Measurements from ENCODE around the gene TMCO2.

Gene TMCO2

GRCh38 chr1:40258445-40258769, 10.7 kb downstream of the TMCO2 start:
- DNase-seq = no peak

- no peak for DNase-seq
Observed at GRCh38 chr1:40264354-40264781, 16.6 kb downstream of the TMCO2 start.

- DNase-seq = no peak
Observed at GRCh38 chr1:40265298-40265697, 17.6 kb downstream of the TMCO2 start.

GRCh38 chr1:40265919-40266318, 18.2 kb downstream of the TMCO2 start:
- DNase-seq = no peak

GRCh38 chr1:40266786-40267535, 19.2 kb downstream of the TMCO2 start:
- no peak for DNase-seq

- DNase-seq = peak; percentile 79
Observed at GRCh38 chr1:40267767-40268187, 20.0 kb downstream of the TMCO2 start.

GRCh38 chr1:40268211-40268610, 20.5 kb downstream of the TMCO2 start:
- DNase-seq = no peak

- no peak for DNase-seq
Observed at GRCh38 chr1:40270152-40270834, 22.6 kb downstream of the TMCO2 start.

- no peak for DNase-seq
Observed at GRCh38 chr1:40272653-40273213, 25.0 kb downstream of the TMCO2 start.

GRCh38 chr1:40273547-40274166, 25.9 kb downstream of the TMCO2 start:
- DNase-seq = peak; percentile 33

GRCh38 chr1:40274331-40274730, 26.6 kb downstream of the TMCO2 start:
- no peak for DNase-seq

GRCh38 chr1:40276122-40276521, 28.4 kb downstream of the TMCO2 start:
- no peak for DNase-seq

GRCh38 chr1:40281853-40282252, 34.1 kb downstream of the TMCO2 start:
- no peak for DNase-seq

GRCh38 chr1:40291293-40291692, 43.6 kb downstream of the TMCO2 start:
- no peak for DNase-seq

- no peak for DNase-seq
Observed at GRCh38 chr1:40299366-40300248, 51.9 kb downstream of the TMCO2 start.

- DNase-seq = no peak
Observed at GRCh38 chr1:40300249-40300567, 52.5 kb downstream of the TMCO2 start.

GRCh38 chr1:40300651-40301050, 52.9 kb downstream of the TMCO2 start:
- no peak for DNase-seq

- DNase-seq = no peak
Observed at GRCh38 chr1:40301066-40301465, 53.3 kb downstream of the TMCO2 start.

All from kidney glomerular epithelial cell (primary cell).